PC-9 (cell line): ENCODE results near the gene MRPL48. TPM values are rescaled to one million over a fixed set of nuclear protein-coding genes. Genes with fewer than 3 reads are reported as not detected.

Source experiments
- BruUV-seq: library from RNA; stranded (reverse); fragments of 400-500 nt; replicated peaks from 2 replicates; lab custom pipeline; 2021; lab: Mats Ljungman, UMichigan
- CTCF ChIA-PET: fragments of 300-600 bp; sonication (Branson Sonifier 250); formaldehyde crosslinking; loops from one replicate; lab custom pipeline; 2022; ENCODE audit warnings: antibody characterized with exemption; lab: Charles Lee
- POLR2A ChIA-PET: fragments of 300-600 bp; sonication (Branson Sonifier 250); formaldehyde crosslinking; loops from one replicate; lab custom pipeline; 2022; ENCODE audit warnings: antibody characterized with exemption; ENCODE audit not compliant: unreplicated experiment; lab: Charles Lee
- DNase-seq, 2 experiments: peaks; one replicate each; pipeline versions ENCODE4 v3.0.0 to v3.0.0-alpha.2; 2015 to 2022; ENCODE audit warnings: mixed read lengths in 1 of 2
- H2AFZ ChIP-seq: fragments of 200-600 bp; sonication (generic); 2 replicates; pipeline ENCODE4 v1.8.1; 2017; ENCODE audit warnings: antibody characterized with exemption
- H3F3A ChIP-seq: fragments of 200-600 bp; sonication (generic); 2 replicates; pipeline ENCODE4 v1.8.1; 2017; ENCODE audit warnings: antibody characterized with exemption, mild to moderate bottlenecking, low read depth; ENCODE audit not compliant: insufficient read depth
- H3K27ac ChIP-seq: fragments of 200-600 bp; sonication (generic); 2 replicates; pipeline ENCODE4 v1.6.1; 2016; ENCODE audit warnings: mixed run types
- H3K27me3 ChIP-seq: fragments of 200-600 bp; sonication (generic); 2 replicates; pipeline ENCODE4 v1.6.1; 2016; ENCODE audit warnings: low read depth, mixed run types; ENCODE audit not compliant: insufficient read depth
- H3K36me3 ChIP-seq: fragments of 200-600 bp; sonication (generic); 2 replicates; pipeline ENCODE4 v1.6.1; 2016; ENCODE audit warnings: low read depth, mixed run types
- H3K4me1 ChIP-seq: fragments of 200-600 bp; sonication (generic); replicated peaks from 2 replicates; pipeline ENCODE4 v1.6.1; 2016; ENCODE audit warnings: mixed run types; ENCODE audit not compliant: insufficient read depth
- H3K4me2 ChIP-seq: fragments of 200-600 bp; sonication (generic); 2 replicates; pipeline ENCODE4 v1.6.1; 2017; ENCODE audit warnings: mixed run types
- H3K4me3 ChIP-seq: fragments of 200-600 bp; sonication (generic); 2 replicates; pipeline ENCODE4 v1.6.1; 2016; ENCODE audit warnings: mixed run types
- H3K79me2 ChIP-seq: fragments of 200-600 bp; sonication (generic); 2 replicates; pipeline ENCODE4 v1.6.1; 2017; ENCODE audit warnings: low read depth, mixed run types
- H3K9me2 ChIP-seq: fragments of 200-600 bp; sonication (generic); 2 replicates; pipeline ENCODE4 v1.8.1; 2017; ENCODE audit warnings: mild to moderate bottlenecking; ENCODE audit not compliant: insufficient read depth
- H3K9me3 ChIP-seq: fragments of 200-600 bp; sonication (generic); 2 replicates; pipeline ENCODE4 v1.8.1; 2016; ENCODE audit warnings: low read depth; ENCODE audit not compliant: insufficient read depth
- H4K20me1 ChIP-seq: fragments of 200-600 bp; sonication (generic); 2 replicates; pipeline ENCODE4 v1.8.1; 2017; ENCODE audit not compliant: insufficient read depth
- CTCF ChIP-seq: fragments of 200-600 bp; sonication (generic); conservative IDR thresholded peaks from 2 replicates; pipeline ENCODE4 v1.6.1; 2017; ENCODE audit warnings: mixed run types, antibody characterized with exemption, mild to moderate bottlenecking, moderate library complexity
- EZH2 ChIP-seq: fragments of 200-600 bp; sonication (generic); IDR thresholded peaks from 2 replicates; pipeline ENCODE4 v1.8.0; 2017; ENCODE audit warnings: antibody characterized with exemption, low read depth
- intact Hi-C: fragments of 100-400 bp; cut with micrococcal nuclease; formaldehyde crosslinking; loops from one replicate; pipeline ENCODE4 v1.10.0; 2022; ENCODE audit not compliant: unreplicated experiment
- total RNA-seq: library from RNA; stranded (reverse); gene quantifications from 2 replicates; pipeline ENCODE4 v1.2.3, GENCODE V29; 2021

The MRPL48 gene
- total RNA-seq, 1 experiment from 2014 or later: 64.5 TPM

- no peak overlapping the region for H3K4me3 ChIP-seq
- H3K9me2 ChIP-seq: no peaks in the 10 kb centered on the region
- H3K79me2 ChIP-seq: no peaks in the 10 kb centered on the region
- H3K9me3 ChIP-seq: no peaks in the 10 kb centered on the region
- no peaks in the 10 kb centered on the region for H4K20me1 ChIP-seq
- POLR2A ChIA-PET: interaction anchor here (0.6 kb wide), 1 partner anchor 11 kb away, joined by 8 read pairs; no protein-coding TSS in a partner anchor
- H2AFZ ChIP-seq: no peak overlapping the region
- H3K36me3 ChIP-seq: peaks cover 7% of the 10 kb centered on the region; the same call in 1 of the 2 replicates
- H3K27ac ChIP-seq: no peak overlapping the region; the same call in 1 of the 2 replicates
- TF ChIP-seq CTCF (no peak), EZH2 (no peak)
- intact Hi-C loops: no loop called here
- H3F3A ChIP-seq: peaks cover 10% of the 10 kb centered on the region; the same call in 1 of the 2 replicates
- H3K4me1 ChIP-seq: peaks cover 17% of the 10 kb centered on the region
- CTCF ChIA-PET: no interaction called here
- no peak for DNase-seq
- no peak overlapping the region for H3K4me2 ChIP-seq
- BruUV-seq: no TSS peak
- H3K27me3 ChIP-seq: no peaks in the 10 kb centered on the region
Measured at GRCh38 chr11:73888244-73888643, 100.6 kb downstream of the MRPL48 start.

DNA sequence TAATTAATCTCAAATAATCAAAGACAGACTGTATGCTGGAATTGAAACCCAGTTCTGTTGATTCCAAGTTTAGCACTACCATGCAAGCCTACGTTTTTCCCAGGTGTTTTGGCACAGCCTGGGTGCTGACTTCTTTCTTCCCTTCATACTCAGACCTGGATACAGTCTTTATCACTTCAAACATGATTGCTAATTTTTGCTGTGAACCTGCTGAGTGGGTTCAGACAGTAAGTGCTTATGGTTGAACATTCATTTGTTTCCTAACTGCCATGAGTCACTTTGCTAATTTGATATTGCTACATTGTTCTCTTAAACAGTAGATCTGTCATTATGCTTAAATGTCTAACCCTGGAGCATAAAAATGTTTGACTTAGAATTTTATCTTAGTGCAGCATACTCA lies 101.3 kb downstream of the MRPL48 start:
- CTCF ChIA-PET: no interaction called here
- intact Hi-C loops: no loop called here
- H3F3A ChIP-seq: peaks cover 10% of the 10 kb centered on the region; the same call in 1 of the 2 replicates
- POLR2A ChIA-PET: no interaction called here
- no peaks in the 10 kb centered on the region for H3K9me2 ChIP-seq
- no peaks in the 10 kb centered on the region for H3K79me2 ChIP-seq
- H3K27me3 ChIP-seq: no peaks in the 10 kb centered on the region
- no peaks in the 10 kb centered on the region for H3K9me3 ChIP-seq
- peaks cover 6% of the 10 kb centered on the region for H3K36me3 ChIP-seq
- H3K4me3 ChIP-seq: no peak overlapping the region
- peak overlapping the region; percentile 21; the same call in 1 of the 2 replicates for H3K27ac ChIP-seq
- peak in 1 of 2 experiments; percentile 78 for DNase-seq
- H2AFZ ChIP-seq: no peak overlapping the region
- BruUV-seq: no TSS peak
- no peak overlapping the region for H3K4me2 ChIP-seq
- peaks cover 17% of the 10 kb centered on the region for H3K4me1 ChIP-seq
- H4K20me1 ChIP-seq: no peaks in the 10 kb centered on the region
- TF ChIP-seq EZH2 (no peak), CTCF (no peak)

DNA sequence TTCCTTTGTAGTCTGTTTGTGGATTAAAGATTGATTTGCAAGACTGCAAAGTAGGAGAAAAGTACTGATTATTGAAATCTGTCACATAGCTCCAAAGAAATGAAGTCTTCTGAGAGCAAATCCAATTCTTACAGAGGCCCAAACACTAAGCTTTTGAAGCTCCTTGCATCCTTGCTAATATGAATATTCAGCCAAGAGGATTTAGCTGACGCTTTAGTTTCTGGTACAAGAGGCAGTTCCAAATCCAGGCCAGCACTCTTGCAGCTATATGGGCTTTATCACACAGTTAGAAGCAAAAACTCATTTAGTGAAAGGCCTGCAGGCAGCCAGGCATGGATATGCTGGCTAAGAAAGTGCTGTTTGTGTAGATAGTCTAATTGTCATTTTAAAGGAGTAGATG lies 101.9 kb downstream of the MRPL48 start:
- H3K9me3 ChIP-seq: no peaks in the 10 kb centered on the region
- DNase-seq: no peak
- no peak overlapping the region for H3K4me3 ChIP-seq
- H3K27ac ChIP-seq: no peak overlapping the region
- H2AFZ ChIP-seq: no peak overlapping the region
- ChIA-PET POLR2A (no interaction called here), CTCF (interaction anchor here (0.6 kb wide), 1 partner anchor 531 kb away, joined by 3 read pairs; no protein-coding TSS in a partner anchor)
- no peaks in the 10 kb centered on the region for H4K20me1 ChIP-seq
- no peaks in the 10 kb centered on the region for H3K27me3 ChIP-seq
- H3K36me3 ChIP-seq: peaks cover under 1% of the 10 kb centered on the region
- H3F3A ChIP-seq: peaks cover 10% of the 10 kb centered on the region; the same call in 1 of the 2 replicates
- TF ChIP-seq CTCF (no peak), EZH2 (no peak)
- no TSS peak for BruUV-seq
- H3K4me2 ChIP-seq: no peak overlapping the region
- intact Hi-C loops: no loop called here
- H3K4me1 ChIP-seq: peaks cover 17% of the 10 kb centered on the region
- no peaks in the 10 kb centered on the region for H3K79me2 ChIP-seq
- no peaks in the 10 kb centered on the region for H3K9me2 ChIP-seq
